ENCODE results near the gene TMTC1. TPM values are rescaled to one million over a fixed set of nuclear protein-coding genes. Genes with fewer than 3 reads are reported as not detected.

Gene TMTC1
- total and polyA plus RNA-seq, 12 donors = 5.1 to 82.2 (median 41.8) TPM

GRCh38 chr12:29509503-29509902, 274.2 kb downstream of the TMTC1 start:
- TF ChIP-seq POLR2A (IDR thresholded peaks at IDR 0.05) (no peak), CTCF (IDR thresholded peaks at IDR 0.05) (no peak)
- H3K4me1 ChIP-seq (replicated peaks in 1 of 2) = no peaks in the 10 kb centered on the region
- H3K27me3 ChIP-seq = no peaks in the 10 kb centered on the region
- 90 to 100% (median 98%) methylated on average over 1 of the region's 1 CpG for WGBS, 4 donors
- H3K4me3 ChIP-seq = no peak overlapping the region
- no peak overlapping the region for H3K27ac ChIP-seq
- H3K9me3 ChIP-seq (replicated peaks in 1 of 3) = no peaks in the 10 kb centered on the region
- intact Hi-C loops (cut with DNase I) = no loop called here
- no peak for DNase-seq
- H3K36me3 ChIP-seq (replicated peaks in 1 of 2) = peaks cover 0 to 6% of the 10 kb centered on the region in 2 donors

GRCh38 chr12:29508949-29509348, 274.8 kb downstream of the TMTC1 start:
- Histone ChIP-seq H3K27ac (no peak overlapping the region), H3K27me3 (no peaks in the 10 kb centered on the region), H3K4me3 (no peak overlapping the region), H3K9me3 (replicated peaks in 1 of 3) (no peaks in the 10 kb centered on the region), H3K36me3 (replicated peaks in 1 of 2) (peaks cover 0 to 9% of the 10 kb centered on the region in 2 donors), H3K4me1 (replicated peaks in 1 of 2) (no peaks in the 10 kb centered on the region)
- TF ChIP-seq POLR2A (IDR thresholded peaks at IDR 0.05) (no peak), CTCF (IDR thresholded peaks at IDR 0.05) (no peak)
- no peak for DNase-seq
- intact Hi-C loops (cut with DNase I) = no loop called here
- 84 to 94% (median 89%) methylated on average over 2 of the region's 2 CpGs for WGBS, 4 donors

GRCh38 chr12:29505122-29505521, 278.6 kb downstream of the TMTC1 start:
- TF ChIP-seq CTCF (IDR thresholded peaks at IDR 0.05) (no peak), POLR2A (IDR thresholded peaks at IDR 0.05) (no peak)
- no peak for DNase-seq
- no peaks in the 10 kb centered on the region for H3K4me1 ChIP-seq (replicated peaks in 1 of 2)
- WGBS, 4 donors = 83 to 99% (median 93%) methylated on average over 3 of the region's 3 CpGs
- no peaks in the 10 kb centered on the region for H3K9me3 ChIP-seq (replicated peaks in 1 of 3)
- no peak overlapping the region for H3K27ac ChIP-seq
- no peak overlapping the region for H3K4me3 ChIP-seq
- intact Hi-C loops (cut with DNase I) = no loop called here
- H3K27me3 ChIP-seq = no peaks in the 10 kb centered on the region
- H3K36me3 ChIP-seq (replicated peaks in 1 of 2) = peaks cover 0 to 9% of the 10 kb centered on the region in 2 donors

GRCh38 chr12:29503283-29503682, 280.5 kb downstream of the TMTC1 start:
- Histone ChIP-seq H3K36me3 (replicated peaks in 1 of 2) (peaks cover 0 to 9% of the 10 kb centered on the region in 2 donors), H3K9me3 (replicated peaks in 1 of 3) (no peaks in the 10 kb centered on the region), H3K4me3 (no peak overlapping the region), H3K27ac (no peak overlapping the region), H3K4me1 (replicated peaks in 1 of 2) (no peaks in the 10 kb centered on the region), H3K27me3 (no peaks in the 10 kb centered on the region)
- intact Hi-C loops (cut with DNase I) = no loop called here
- TF ChIP-seq CTCF (IDR thresholded peaks at IDR 0.05) = no peak
- TF ChIP-seq POLR2A (IDR thresholded peaks at IDR 0.05) = no peak
- no peak for DNase-seq
